ENCODE data around the gene SLAMF1. TPM values are rescaled to one million over a fixed set of nuclear protein-coding genes. Genes with fewer than 3 reads are reported as not detected.
A peak's percentile ranks its signal among the peaks of the same experiment; 100 is the strongest.
"Not testable (repeated sequence)": the region's sequence is repeated elsewhere in the genome, so short reads cannot be mapped to it uniquely, and the experiment has no call there.

The SLAMF1 gene, protein sequence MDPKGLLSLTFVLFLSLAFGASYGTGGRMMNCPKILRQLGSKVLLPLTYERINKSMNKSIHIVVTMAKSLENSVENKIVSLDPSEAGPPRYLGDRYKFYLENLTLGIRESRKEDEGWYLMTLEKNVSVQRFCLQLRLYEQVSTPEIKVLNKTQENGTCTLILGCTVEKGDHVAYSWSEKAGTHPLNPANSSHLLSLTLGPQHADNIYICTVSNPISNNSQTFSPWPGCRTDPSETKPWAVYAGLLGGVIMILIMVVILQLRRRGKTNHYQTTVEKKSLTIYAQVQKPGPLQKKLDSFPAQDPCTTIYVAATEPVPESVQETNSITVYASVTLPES
- total RNA-seq = 10 to 100 TPM; 84.3 to 96.3 TPM

DNA sequence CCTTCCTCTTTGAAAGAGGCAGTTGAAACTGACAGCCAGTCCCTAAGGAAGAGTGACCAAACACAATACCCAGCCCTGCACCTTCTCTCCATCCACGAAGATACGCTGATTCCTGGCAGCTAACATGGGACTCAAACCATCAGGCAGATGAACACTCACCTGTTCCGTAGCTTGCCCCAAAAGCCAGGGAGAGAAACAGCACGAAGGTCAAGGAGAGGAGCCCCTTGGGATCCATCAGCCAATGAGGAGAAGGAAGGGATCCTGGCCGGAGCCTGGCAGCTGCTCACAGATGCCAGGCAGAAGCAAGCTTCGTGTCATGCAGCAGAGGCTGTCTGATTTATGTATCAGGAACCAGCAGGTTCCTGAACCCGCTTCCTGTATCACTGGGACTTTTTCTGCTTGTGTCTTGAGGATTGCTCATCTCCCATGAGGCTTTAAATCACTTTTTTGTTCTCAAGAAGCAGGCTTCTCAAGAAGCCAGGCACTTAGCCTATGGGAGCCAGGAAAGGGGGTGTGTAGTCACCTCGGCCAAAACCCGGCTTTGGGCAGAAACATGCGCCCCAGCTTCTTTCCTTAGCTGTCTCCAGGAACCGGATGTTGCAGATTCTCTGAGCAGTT is at the start of gene SLAMF1:
SLAMF1 (minus strand) TSS at position 334 of the 618 bp plus-strand sequence; CDS start at position 235, 99 bp downstream.
- Mint-ChIP-seq H3K36me3 (peaks cover 64 to 77% of the 10 kb centered on the region in 2 donors), H3K27ac (peak within 1 kb of the TSS; percentile 95 to 97), H3K9me3 (no peaks in the 10 kb centered on the region)
- DNase-seq (ENCODE audit: low spot score in 2 of 2) (peak in 1 of 2 donors; percentile 76), ATAC-seq (peak; percentile 80 to 86)

DNA sequence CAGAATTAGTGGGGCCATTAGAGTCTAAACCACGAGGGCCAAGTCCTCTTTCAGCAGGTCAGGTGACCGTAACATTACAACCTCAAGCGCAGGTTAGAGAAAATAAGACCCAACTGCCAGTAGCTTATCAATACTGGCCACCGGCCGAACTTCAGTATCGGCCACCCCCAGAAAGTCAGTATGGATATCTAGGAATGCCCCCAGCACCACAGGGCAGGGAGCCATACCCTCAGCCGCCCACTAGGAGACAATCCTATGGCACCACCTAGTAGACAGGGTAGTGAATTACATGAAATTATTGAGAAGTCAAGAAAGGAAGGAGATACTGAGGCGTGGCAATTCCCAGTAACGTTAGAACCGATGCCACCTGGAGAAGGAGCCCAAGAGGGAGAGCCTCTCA is 45.5 kb upstream of the SLAMF1 start:
- H3K36me3 Mint-ChIP-seq = peaks cover 42 to 63% of the 10 kb centered on the region in 2 donors
- H3K27ac Mint-ChIP-seq = peak overlapping the region; percentile 73 to 83
- H3K9me3 Mint-ChIP-seq; DNase-seq (ENCODE audit: low spot score in 2 of 2); ATAC-seq: not testable (repeated sequence)

DNA sequence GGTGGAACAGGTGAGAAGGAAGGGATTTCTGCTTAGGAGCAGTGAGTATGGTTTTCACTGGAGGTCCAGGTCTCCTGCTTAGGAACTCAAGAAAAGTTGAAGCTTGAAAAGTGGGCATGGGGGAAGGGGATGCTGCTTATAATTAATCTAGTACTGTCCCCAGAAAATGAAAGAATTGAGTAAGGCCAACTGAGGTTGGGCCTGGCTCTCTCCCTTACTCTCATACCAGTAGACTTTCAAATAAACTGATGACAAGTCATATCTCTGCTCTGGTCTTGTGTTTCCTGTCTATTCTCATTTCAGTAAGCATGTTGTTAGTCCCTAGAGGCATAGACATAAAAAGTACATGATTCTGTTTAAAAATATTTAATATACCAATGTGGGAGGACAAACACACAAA is 38.4 kb upstream of the SLAMF1 start:
- H3K36me3 Mint-ChIP-seq = peaks cover 53 to 79% of the 10 kb centered on the region in 2 donors
- ATAC-seq (peak; percentile 66 to 68), DNase-seq (ENCODE audit: low spot score in 2 of 2) (no peak)
- peaks cover 0 to 8% of the 10 kb centered on the region in 2 donors for H3K9me3 Mint-ChIP-seq
- peak overlapping the region; percentile 79 to 94 for H3K27ac Mint-ChIP-seq

DNA sequence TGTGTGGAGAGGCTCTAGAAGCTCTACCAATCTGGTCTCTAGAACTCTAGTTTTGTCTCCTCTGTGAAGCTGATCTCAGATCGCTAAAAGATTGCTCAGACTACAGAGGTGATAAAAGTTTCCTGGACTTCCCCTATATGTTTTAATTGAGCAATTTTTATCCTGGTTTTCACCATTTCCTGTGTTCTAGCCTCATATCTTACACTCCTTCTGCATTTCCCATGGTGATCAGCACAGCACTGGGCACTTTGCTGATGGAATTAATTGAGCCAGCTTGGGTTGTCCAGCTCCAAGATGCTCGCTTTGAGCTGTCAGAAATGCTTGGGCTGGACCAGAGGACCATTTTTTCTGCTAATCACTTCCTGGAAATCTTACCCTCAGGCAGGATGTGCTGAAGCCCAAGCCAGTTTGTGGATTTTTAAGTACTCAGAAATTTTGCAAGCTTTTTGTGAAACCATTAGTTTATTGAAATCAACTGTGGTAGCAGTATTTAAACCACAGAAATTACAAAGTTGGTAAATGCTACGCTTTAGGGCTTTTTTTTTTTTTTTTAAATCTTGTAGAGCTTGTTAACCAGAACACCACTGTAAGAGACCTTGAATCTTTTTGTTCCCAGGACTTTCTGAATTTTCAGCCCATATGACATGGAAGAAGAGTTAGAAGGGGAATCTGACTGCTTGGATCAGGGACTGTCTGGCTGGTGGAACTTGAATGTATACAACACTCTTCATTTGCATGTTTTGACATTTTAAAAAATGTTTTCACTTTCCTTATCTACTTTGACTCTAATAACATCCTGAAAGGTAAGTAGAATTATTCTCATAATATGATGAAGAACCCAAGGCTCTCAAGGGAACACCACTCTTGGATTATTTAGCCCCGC is 36.4 kb upstream of the SLAMF1 start:
- H3K9me3 Mint-ChIP-seq = peaks cover 0 to 8% of the 10 kb centered on the region in 2 donors
- H3K27ac Mint-ChIP-seq = peak overlapping the region; percentile 79 to 94
- ATAC-seq (peak; percentile 37 to 70), DNase-seq (ENCODE audit: low spot score in 2 of 2) (no peak)
- H3K36me3 Mint-ChIP-seq = peaks cover 45 to 69% of the 10 kb centered on the region in 2 donors

DNA sequence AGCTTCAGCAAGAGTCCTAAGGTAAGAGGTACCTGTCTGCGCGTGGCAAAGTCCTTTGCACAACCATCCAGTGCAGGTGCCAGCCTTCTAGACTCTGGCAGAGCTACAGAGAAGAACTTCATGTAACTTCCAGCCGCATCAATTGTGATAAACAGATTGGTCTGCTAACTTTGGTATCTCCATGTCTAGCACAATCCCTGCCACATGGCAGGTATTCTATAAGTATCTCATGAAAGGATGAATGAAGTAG is 35.0 kb upstream of the SLAMF1 start:
- ATAC-seq (peak in 1 of 2 donors; percentile 14), DNase-seq (ENCODE audit: low spot score in 2 of 2) (no peak)
- peaks cover 0 to 5% of the 10 kb centered on the region in 2 donors for H3K9me3 Mint-ChIP-seq
- peak overlapping the region; percentile 79 to 93 for H3K27ac Mint-ChIP-seq
- H3K36me3 Mint-ChIP-seq = peaks cover 33 to 69% of the 10 kb centered on the region in 2 donors

DNA sequence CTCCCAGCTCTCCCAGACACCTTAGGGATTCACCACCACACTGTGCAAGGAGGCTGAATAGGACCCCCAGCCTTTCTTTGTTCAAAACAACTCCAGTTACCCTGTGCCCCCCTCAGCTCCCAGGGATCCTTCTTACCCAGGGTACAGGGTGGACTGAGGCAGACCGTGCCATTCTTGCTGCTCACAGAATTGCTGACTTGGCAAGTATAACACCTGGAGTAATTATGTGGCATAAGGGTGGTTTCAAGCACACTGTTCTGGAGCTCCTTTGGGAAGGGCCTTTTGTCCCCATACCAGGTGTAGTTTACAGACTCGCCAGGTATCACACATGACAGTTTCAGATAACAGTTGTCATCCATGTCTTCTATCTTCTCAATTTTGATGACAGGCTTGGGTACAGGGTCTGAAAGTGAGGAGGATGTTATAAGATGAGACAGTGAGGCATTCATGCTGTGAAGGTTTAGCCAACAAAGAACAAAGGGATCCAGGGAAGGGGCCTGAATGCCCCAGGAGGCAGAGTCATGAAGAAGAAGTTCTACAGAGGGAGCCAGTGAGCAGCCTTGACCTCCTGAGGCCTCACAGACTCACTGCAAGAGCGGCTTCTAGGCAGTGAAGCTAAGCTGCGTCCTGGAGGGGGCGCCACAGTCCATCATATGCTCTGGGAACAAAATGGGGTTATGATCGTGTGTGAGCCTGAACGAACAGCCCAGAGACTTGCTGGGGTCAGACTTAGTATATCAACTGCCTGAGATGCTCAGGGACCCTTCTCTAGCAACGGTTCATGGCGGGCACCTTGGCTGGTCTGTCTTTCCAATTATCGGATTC is 34.4 kb upstream of the SLAMF1 start:
- DNase-seq (ENCODE audit: low spot score in 2 of 2) = peak; percentile 80 to 89
- Mint-ChIP-seq H3K36me3 (peaks cover 29 to 64% of the 10 kb centered on the region in 2 donors), H3K27ac (peak overlapping the region; percentile 79 to 90), H3K9me3 (peaks cover 0 to 2% of the 10 kb centered on the region in 2 donors)
- ATAC-seq = peak; percentile 64 to 80

DNA sequence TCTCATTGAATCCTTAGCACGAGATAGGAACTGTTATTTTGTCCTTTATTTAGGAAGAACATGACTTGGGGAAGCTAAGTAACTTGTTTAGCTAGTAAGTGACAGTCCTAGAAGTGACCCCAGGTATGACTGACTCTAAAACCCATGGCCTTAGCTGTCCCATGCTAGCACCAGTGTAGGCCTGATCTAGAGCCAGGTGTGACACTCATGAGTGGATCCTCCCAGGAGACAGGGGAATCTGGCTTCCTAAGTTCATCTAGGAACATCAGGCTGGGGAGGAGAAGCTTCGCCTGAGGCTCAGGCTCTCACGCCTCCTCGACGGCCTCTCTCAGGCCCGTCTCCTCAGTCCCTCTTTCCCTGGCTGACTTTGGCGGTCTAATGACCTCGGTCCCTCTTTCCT is 33.6 kb upstream of the SLAMF1 start:
- peaks cover 24 to 55% of the 10 kb centered on the region in 2 donors for H3K36me3 Mint-ChIP-seq
- no peak for DNase-seq (ENCODE audit: low spot score in 2 of 2)
- H3K9me3 Mint-ChIP-seq = no peaks in the 10 kb centered on the region
- H3K27ac Mint-ChIP-seq = peak overlapping the region in 1 of 2 donors; percentile 79
- no peak for ATAC-seq

DNA sequence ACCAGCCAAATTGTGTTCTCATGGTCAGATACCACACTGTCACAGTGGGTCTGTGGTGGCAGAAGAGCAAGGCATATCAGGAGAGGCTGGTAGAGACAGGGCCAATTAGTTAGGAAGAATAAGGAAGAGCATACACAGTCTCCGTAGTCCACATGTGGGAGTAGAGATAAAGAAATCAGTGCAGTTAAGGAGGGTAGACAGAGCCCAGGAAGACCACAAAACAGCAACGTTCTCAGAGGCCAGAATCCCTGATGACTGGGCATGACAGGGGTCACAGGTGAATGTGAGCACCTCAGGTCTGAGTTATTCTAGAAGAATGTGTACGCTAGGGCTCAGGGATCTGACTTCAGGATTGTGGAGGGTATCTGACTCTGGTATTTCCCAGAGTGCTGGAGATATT is 33.0 kb upstream of the SLAMF1 start:
- Mint-ChIP-seq H3K27ac (peak overlapping the region; percentile 13 to 82), H3K36me3 (peaks cover 22 to 50% of the 10 kb centered on the region in 2 donors), H3K9me3 (no peaks in the 10 kb centered on the region)
- DNase-seq (ENCODE audit: low spot score in 2 of 2) (no peak), ATAC-seq (no peak)

DNA sequence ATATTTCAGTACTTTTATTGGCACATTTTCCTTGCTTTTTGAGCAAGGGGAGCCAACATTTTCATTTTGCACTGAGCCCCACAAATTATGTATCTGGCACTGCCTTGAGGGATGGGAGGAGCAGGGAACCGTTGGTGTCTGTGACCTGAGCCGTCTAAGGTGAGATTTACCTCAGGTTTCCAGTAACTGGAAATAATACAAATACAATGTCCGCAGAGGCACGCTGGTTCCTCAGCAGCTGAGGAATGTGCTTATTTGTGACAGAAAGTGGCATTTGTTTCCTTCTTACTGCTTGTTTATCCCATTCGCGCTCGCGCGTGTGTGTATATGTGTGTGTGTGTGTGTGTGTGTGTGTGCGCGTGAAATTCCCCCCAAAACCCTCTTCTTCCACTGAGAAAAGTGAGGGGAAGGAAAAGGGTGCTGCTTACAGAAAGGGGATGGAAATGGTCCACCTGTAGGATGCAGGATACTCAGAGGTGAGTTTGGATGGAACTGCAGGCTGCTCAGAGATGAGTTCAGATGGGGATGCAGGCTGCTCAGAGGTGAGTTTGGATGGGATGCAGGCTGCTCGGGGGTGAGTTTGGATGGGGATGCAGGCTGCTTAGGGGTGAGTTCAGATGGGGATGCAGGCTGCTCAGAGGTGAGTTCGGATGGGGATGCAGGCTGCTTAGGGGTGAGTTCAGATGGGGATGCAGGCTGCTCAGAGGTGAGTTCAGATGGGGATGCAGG is 30.2 kb upstream of the SLAMF1 start:
- peaks cover 10 to 36% of the 10 kb centered on the region in 2 donors for H3K36me3 Mint-ChIP-seq
- peak overlapping the region in 1 of 2 donors; percentile 77 for H3K27ac Mint-ChIP-seq
- ATAC-seq (no peak), DNase-seq (ENCODE audit: low spot score in 2 of 2) (no peak)
- H3K9me3 Mint-ChIP-seq = no peaks in the 10 kb centered on the region

DNA sequence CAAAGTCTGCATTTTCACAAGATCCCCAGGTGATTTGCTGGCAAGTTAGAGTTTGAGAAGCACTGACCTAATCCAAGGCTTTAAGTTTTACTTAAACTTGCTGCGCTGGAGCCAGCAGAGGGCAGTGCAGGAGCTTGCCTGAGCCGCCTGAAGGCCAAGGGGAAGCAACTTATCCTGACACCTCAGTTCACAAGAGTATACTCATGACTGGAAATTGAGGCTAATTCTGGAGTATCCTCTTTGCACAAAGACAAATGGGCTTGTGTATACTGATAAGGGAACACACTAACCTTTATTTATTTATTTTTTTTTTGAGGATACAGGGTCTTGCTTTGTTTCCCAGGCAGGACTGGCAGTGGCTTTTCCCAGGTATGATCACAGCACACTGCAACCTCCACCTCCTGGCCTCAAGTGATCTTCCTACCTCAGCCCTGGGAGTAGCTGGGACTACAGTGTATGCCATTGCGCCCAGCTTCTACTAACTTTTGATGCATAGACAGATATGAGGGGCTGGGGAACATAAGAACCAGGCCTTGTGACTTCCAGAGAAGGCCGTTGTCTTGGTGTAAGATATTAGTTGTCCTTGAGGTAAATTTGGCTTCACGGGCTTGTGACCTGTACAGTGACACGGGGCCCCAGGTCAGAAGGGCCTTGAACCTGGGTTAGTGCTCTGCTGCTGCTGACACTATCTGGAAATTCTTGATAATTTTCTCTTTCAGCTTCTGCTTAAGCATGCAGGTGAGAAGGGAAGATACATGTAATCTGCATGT is 29.0 kb upstream of the SLAMF1 start:
- Mint-ChIP-seq H3K27ac (peak overlapping the region in 1 of 2 donors; percentile 75), H3K9me3 (peaks cover under 1 to 5% of the 10 kb centered on the region in 2 donors), H3K36me3 (peaks cover 5 to 30% of the 10 kb centered on the region in 2 donors)
- DNase-seq (ENCODE audit: low spot score in 2 of 2) (peak; percentile 68 to 74), ATAC-seq (peak; percentile 55 to 58)

DNA sequence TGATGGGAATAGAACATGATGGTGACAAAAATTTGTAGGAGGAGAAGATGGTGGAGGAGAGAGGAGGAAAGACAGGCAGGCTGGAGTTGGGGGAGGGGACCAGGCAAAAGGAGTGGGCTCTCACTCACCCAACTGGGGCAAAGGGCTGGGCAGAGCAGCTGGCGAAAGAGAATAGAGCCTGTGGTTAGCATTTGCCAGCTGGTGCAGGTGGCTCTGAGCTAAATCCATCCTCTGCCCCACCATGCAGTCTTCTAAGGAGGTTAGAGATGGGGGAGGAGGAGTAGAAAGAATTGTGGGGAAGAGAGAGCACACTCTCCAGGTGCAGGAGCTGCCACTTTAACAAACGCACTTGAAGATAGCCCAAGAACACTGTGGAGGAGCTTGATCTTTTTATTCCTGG is 27.6 kb upstream of the SLAMF1 start:
- ATAC-seq = no peak
- Mint-ChIP-seq H3K27ac (no peak overlapping the region), H3K36me3 (peaks cover 14 to 39% of the 10 kb centered on the region in 2 donors), H3K9me3 (peaks cover 5 to 9% of the 10 kb centered on the region in 2 donors)
- DNase-seq (ENCODE audit: low spot score in 2 of 2) = no peak

DNA sequence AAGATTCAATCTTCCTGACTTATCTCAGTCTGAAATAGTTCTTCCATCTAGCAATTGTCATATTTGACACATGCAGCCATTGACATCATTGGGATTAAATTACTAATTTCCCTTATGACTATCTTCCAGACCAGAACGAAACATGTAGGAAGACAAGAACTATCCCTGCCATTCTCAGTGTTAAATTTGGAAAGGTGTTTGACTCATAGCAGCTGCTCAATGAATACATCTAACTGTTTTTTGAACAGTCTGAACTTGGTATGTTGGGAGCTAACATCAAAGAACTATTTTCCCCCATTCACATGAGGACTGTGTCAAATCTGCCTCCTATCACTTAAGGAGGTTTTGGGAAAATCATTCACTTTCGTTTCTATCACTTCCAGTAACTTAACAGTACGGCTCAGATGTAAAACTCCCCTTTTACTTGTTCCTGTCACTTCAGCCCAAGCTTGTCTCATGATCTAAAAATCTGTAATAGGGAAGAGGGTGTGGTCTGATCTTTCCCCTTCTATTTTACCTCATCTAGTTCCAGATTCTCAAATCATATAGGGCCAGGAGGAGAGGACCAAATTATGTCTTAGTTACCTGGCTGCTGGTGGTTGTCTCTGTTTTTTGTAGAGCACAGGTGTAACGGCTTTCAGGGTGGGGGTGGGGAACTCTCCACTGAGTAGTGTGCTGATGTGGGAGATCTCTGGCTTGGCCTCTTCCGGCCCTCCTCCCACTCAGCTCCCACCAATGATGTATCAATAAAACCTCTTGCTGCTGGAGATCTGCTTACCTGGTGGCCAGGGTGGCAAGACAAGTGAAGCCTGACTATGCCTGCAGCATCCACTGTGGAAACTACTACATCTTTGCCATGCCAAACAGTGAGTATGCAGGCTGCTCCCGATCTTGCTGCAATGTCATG is 26.2 kb upstream of the SLAMF1 start:
- ATAC-seq = peak; percentile 74 to 76
- H3K36me3 Mint-ChIP-seq = peaks cover 14 to 45% of the 10 kb centered on the region in 2 donors

DNA sequence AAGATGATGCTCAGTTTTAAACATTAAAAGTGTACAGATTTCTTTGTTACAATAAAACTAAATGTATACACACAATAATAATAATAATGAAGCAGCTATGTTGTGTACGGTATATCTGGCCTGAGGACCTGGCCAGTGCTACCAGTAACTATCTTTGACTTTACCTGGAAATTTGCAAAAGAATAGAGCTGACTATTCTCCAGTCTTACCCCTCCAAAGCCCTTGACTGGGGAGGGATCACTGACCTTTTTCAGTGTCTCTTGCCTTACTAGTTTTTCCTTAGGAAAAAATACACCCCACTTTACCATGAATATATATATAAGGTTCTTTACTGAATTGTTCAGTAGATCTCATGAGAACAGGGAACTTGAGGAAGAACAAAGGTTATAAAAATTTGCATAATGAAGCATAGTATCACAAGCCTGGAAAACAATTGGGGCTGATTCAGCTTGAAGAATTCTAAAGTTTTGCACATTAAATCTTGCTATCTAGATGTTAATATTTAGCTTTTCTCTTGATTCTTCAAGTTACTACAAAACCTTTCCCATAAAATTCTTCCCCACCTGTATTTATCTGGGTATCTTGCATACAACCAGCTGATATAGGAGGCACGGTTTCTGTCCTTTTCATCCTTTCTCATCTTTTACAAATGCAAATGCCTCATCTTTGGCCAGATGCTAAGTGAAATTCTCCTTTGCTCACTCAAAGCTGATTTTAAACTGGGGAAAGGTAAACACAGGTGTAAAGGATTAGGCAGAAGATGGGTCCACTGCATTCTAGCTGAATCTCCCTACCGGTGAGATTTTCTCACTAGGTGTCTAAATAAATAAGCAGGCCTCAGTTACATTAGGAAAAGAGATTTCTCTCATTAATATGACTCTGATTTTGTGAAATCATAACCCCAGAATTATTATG is 25.0 kb upstream of the SLAMF1 start:
- ATAC-seq = no peak
- H3K9me3 Mint-ChIP-seq = peaks cover 5 to 22% of the 10 kb centered on the region in 2 donors
- no peak for DNase-seq (ENCODE audit: low spot score in 2 of 2)
- H3K27ac Mint-ChIP-seq = peak overlapping the region in 1 of 2 donors; percentile 6
- peaks cover 14 to 41% of the 10 kb centered on the region in 2 donors for H3K36me3 Mint-ChIP-seq

More for the DNA sequence above, 26.2 kb upstream of the SLAMF1 start:
- no peak overlapping the region for H3K27ac Mint-ChIP-seq
- no peak for DNase-seq (ENCODE audit: low spot score in 2 of 2)
- H3K9me3 Mint-ChIP-seq = peaks cover 5 to 17% of the 10 kb centered on the region in 2 donors
